Adrenal gland (tissue), 5 donors: ENCODE data around the gene CYTH3.

Source experiments
- CTCF ChIP-seq, 6 experiments: fragments of 450-650 bp in 4 of 6; fragments of 200-600 bp in 2 of 6; sonication (generic) in 1 of 6; IDR thresholded peaks; 1 replicate in 5 of 6; 2 replicates in 1 of 6; pipeline versions ENCODE4 v1.5.1 to v1.8.0; 2016 to 2021; ENCODE audit warnings: antibody characterized with exemption in 6 of 6, mild to moderate bottlenecking in 2 of 6, moderate library complexity in 1 of 6
- POLR2A ChIP-seq, 2 donors: fragments of 450-650 bp; IDR thresholded peaks; one replicate each; pipeline ENCODE4 v1.6.1; 2017; ENCODE audit warnings: antibody characterized with exemption in 2 of 2, mild to moderate bottlenecking in 2 of 2, moderate library complexity in 1 of 2
- donor health status: DM: no; HTN: no; CAD: no.

- TF ChIP-seq CTCF (IDR thresholded peaks at IDR 0.05): peak in 1 of 6 experiments; percentile 10
- no peak for TF ChIP-seq POLR2A (IDR thresholded peaks at IDR 0.05)
Measured at GRCh38 chr7:6317797-6318438, 45.5 kb upstream of the CYTH3 start.
